Measurements from ENCODE around the gene SP8. TPM values are rescaled to one million over a fixed set of nuclear protein-coding genes. Genes with fewer than 3 reads are reported as not detected.

Gene SP8
- total RNA-seq, 1 experiment from 2014 or later: 63.6 TPM

GRCh38 chr7:20795881-20796280, 9.2 kb upstream of the SP8 start:
- Mint-ChIP-seq H3K27ac (peak overlapping the region; percentile 87), H3K36me3 (no peaks in the 10 kb centered on the region), H3K9me3 (no peaks in the 10 kb centered on the region), H3K27me3 (ENCODE audit: low read depth) (peaks cover 46% of the 10 kb centered on the region), H3K4me3 (peak overlapping the region; percentile 81), H3K4me1 (peaks cover 76% of the 10 kb centered on the region)
- ATAC-seq (peak; percentile 40), DNase-seq (ENCODE audit: low spot score) (peak; percentile 42)
- ChIA-PET POLR2A (interaction anchor here (1.0 kb wide), 1 partner anchor 10 kb away, joined by 3 read pairs; no protein-coding TSS in a partner anchor), CTCF (interaction anchor here (0.6 to 1.7 kb wide), 4 partner anchors 10 to 39 kb away, joined by 3 to 7 read pairs (median 6); partner anchors contain the start of gene SP8)
- no peak for TF ChIP-seq EMX1 (CRISPR knock-in tag; IDR thresholded peaks at IDR 0.05)
- 0 out of 2 replicates have a peak, but pooled peaks have one; percentile 37 for TF ChIP-seq SP1 (CRISPR knock-in tag; conservative IDR thresholded peaks at IDR 0.05)

GRCh38 chr7:20795361-20795760, 8.7 kb upstream of the SP8 start:
- Mint-ChIP-seq H3K4me1 (peaks cover 74% of the 10 kb centered on the region), H3K27me3 (ENCODE audit: low read depth) (peaks cover 51% of the 10 kb centered on the region), H3K36me3 (no peaks in the 10 kb centered on the region), H3K27ac (peak overlapping the region; percentile 87; the same call in 1 of the 2 replicates), H3K4me3 (peak overlapping the region; percentile 81), H3K9me3 (no peaks in the 10 kb centered on the region)
- ChIA-PET CTCF (interaction anchor here (1.1 to 1.7 kb wide), 3 partner anchors 9 to 19 kb away, joined by 4 to 7 read pairs (median 7); partner anchors contain the start of gene SP8), POLR2A (interaction anchor here (1.0 kb wide), 1 partner anchor 10 kb away, joined by 3 read pairs; no protein-coding TSS in a partner anchor)
- DNase-seq (ENCODE audit: low spot score) (no peak), ATAC-seq (no peak)
- TF ChIP-seq ZNF425 (CRISPR knock-in tag; conservative IDR thresholded peaks at IDR 0.05) (no peak), ZNF121 (CRISPR knock-in tag; IDR thresholded peaks at IDR 0.05) (no peak), SMAD3 (CRISPR knock-in tag; IDR thresholded peaks at IDR 0.05; ENCODE audit: borderline replicate concordance) (no peak), TEAD1 (CRISPR knock-in tag; IDR thresholded peaks at IDR 0.05) (no peak), AR (CRISPR knock-in tag; IDR thresholded peaks at IDR 0.05) (no peak), KAT7 (CRISPR knock-in tag; IDR thresholded peaks at IDR 0.05; ENCODE audit: borderline replicate concordance) (no peak), ATF1 (CRISPR knock-in tag; IDR thresholded peaks at IDR 0.05) (no peak), ZNF317 (CRISPR knock-in tag; IDR thresholded peaks at IDR 0.05; ENCODE audit: borderline replicate concordance, low read depth) (no peak)
- TF ChIP-seq, protein P1, sequence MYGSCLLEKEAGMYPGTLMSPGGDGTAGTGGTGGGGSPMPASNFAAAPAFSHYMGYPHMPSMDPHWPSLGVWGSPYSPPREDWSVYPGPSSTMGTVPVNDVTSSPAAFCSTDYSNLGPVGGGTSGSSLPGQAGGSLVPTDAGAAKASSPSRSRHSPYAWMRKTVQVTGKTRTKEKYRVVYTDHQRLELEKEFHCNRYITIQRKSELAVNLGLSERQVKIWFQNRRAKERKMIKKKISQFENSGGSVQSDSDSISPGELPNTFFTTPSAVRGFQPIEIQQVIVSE (CRISPR knock-in tag; IDR thresholded peaks at IDR 0.05; ENCODE audit: borderline replicate concordance): no peak

DNA sequence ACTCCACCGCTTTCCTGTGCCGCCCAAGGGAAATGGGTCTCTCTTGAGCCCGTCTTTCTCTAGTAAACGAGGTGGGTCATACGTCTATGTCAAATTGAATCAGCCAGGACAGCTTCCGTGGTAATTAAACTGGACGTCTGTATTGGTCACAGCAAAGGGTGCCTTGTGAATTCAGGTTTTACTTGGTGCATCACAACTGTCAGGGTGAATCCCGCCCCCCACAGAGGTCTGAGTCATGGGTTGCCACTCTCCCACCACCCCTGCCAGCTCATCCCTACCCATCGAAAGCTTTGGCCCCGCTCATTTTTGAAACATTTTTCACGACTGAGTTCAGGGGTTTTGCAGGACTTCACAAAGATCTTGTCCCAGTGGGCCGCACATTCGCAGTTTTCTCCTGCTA, 8.0 kb upstream of the SP8 start:
- Mint-ChIP-seq H3K27ac (no peak overlapping the region), H3K9me3 (no peaks in the 10 kb centered on the region), H3K4me1 (peaks cover 74% of the 10 kb centered on the region), H3K4me3 (peak overlapping the region; percentile 71), H3K27me3 (ENCODE audit: low read depth) (peaks cover 58% of the 10 kb centered on the region), H3K36me3 (no peaks in the 10 kb centered on the region)
- ChIA-PET POLR2A (interaction anchor here (0.6 to 1.6 kb wide), 2 partner anchors 10 to 24 kb away, joined by 4 to 6 read pairs; no protein-coding TSS in a partner anchor), CTCF (interaction anchor here (1.2 to 2.1 kb wide), 2 partner anchors 18 to 459 kb away, joined by 3 to 6 read pairs; no protein-coding TSS in a partner anchor)
- ATAC-seq (no peak), DNase-seq (ENCODE audit: low spot score) (no peak)
- TF ChIP-seq E2F5 (CRISPR knock-in tag; IDR thresholded peaks at IDR 0.05) (no peak), CREB1 (CRISPR knock-in tag; IDR thresholded peaks at IDR 0.05) (no peak), ZMAT4 (CRISPR knock-in tag; IDR thresholded peaks at IDR 0.05) (no peak), ESRRA (CRISPR knock-in tag; IDR thresholded peaks at IDR 0.05; ENCODE audit: borderline replicate concordance) (no peak)
- TF ChIP-seq, protein P2, sequence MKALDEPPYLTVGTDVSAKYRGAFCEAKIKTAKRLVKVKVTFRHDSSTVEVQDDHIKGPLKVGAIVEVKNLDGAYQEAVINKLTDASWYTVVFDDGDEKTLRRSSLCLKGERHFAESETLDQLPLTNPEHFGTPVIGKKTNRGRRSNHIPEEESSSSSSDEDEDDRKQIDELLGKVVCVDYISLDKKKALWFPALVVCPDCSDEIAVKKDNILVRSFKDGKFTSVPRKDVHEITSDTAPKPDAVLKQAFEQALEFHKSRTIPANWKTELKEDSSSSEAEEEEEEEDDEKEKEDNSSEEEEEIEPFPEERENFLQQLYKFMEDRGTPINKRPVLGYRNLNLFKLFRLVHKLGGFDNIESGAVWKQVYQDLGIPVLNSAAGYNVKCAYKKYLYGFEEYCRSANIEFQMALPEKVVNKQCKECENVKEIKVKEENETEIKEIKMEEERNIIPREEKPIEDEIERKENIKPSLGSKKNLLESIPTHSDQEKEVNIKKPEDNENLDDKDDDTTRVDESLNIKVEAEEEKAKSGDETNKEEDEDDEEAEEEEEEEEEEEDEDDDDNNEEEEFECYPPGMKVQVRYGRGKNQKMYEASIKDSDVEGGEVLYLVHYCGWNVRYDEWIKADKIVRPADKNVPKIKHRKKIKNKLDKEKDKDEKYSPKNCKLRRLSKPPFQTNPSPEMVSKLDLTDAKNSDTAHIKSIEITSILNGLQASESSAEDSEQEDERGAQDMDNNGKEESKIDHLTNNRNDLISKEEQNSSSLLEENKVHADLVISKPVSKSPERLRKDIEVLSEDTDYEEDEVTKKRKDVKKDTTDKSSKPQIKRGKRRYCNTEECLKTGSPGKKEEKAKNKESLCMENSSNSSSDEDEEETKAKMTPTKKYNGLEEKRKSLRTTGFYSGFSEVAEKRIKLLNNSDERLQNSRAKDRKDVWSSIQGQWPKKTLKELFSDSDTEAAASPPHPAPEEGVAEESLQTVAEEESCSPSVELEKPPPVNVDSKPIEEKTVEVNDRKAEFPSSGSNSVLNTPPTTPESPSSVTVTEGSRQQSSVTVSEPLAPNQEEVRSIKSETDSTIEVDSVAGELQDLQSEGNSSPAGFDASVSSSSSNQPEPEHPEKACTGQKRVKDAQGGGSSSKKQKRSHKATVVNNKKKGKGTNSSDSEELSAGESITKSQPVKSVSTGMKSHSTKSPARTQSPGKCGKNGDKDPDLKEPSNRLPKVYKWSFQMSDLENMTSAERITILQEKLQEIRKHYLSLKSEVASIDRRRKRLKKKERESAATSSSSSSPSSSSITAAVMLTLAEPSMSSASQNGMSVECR (CRISPR knock-in tag; IDR thresholded peaks at IDR 0.05; ENCODE audit: borderline replicate concordance): no peak
- TF ChIP-seq, protein P3, sequence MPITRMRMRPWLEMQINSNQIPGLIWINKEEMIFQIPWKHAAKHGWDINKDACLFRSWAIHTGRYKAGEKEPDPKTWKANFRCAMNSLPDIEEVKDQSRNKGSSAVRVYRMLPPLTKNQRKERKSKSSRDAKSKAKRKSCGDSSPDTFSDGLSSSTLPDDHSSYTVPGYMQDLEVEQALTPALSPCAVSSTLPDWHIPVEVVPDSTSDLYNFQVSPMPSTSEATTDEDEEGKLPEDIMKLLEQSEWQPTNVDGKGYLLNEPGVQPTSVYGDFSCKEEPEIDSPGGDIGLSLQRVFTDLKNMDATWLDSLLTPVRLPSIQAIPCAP (CRISPR knock-in tag; IDR thresholded peaks at IDR 0.05): no peak

Data from WTC11 (cell line).